Caco-2 (cell line): Measurements from ENCODE around the gene FJX1. TPM values are rescaled to one million over a fixed set of nuclear protein-coding genes. Genes with fewer than 3 reads are reported as not detected.

Experiments used
- BruUV-seq: library from RNA; stranded (reverse); fragments of 400-500 nt; replicated peaks from 2 replicates; lab custom pipeline; 2021; lab: Mats Ljungman, UMichigan
- CTCF ChIA-PET: fragments of 300-600 bp; sonication (Branson Sonifier 250); formaldehyde crosslinking; loops from one replicate; lab custom pipeline; 2022; ENCODE audit warnings: antibody characterized with exemption; lab: Charles Lee
- POLR2A ChIA-PET: fragments of 300-600 bp; sonication (Branson Sonifier 250); formaldehyde crosslinking; loops from one replicate; lab custom pipeline; 2022; ENCODE audit warnings: antibody characterized with exemption; lab: Charles Lee
- DNase-seq, 2 experiments: peaks; one replicate each; pipeline versions ENCODE4 v3.0.0 to v3.0.0-alpha.2; 2020 to 2022
- H3K27me3 ChIP-seq: replicated peaks from 2 replicates; pipeline ENCODE4 v1.6.0; 2011; ENCODE audit warnings: low read length; ENCODE audit not compliant: control insufficient read depth, insufficient read depth
- H3K36me3 ChIP-seq: 2 replicates; pipeline ENCODE4 v1.5.1; 2011; ENCODE audit warnings: low read length; ENCODE audit not compliant: control insufficient read depth, insufficient read depth
- H3K4me1 ChIP-seq: fragments of 250-450 bp; sonication (Bioruptor Pico); 2 replicates; pipeline ENCODE4 v1.5.1; 2020; ENCODE audit warnings: mild to moderate bottlenecking
- H3K4me3 ChIP-seq: 2 replicates; pipeline ENCODE4 v1.5.1; 2011; ENCODE audit warnings: low read depth, mild to moderate bottlenecking, control low read depth, low read length
- H3K9me3 ChIP-seq: fragments of 250-450 bp; sonication (Bioruptor Pico); 2 replicates; pipeline ENCODE4 v1.5.1; 2020; ENCODE audit warnings: mild to moderate bottlenecking, moderate library complexity
- H3K27ac Mint-ChIP-seq: one replicate; pipeline ENCODE4 v1.8.0; 2022; ENCODE audit warnings: mixed read lengths; ENCODE audit not compliant: unreplicated experiment
- H3K27me3 Mint-ChIP-seq: one replicate; pipeline ENCODE4 v1.8.0; 2022; ENCODE audit warnings: mixed read lengths; ENCODE audit not compliant: insufficient read depth, unreplicated experiment
- H3K36me3 Mint-ChIP-seq: one replicate; pipeline ENCODE4 v1.8.0; 2022; ENCODE audit warnings: mild to moderate bottlenecking, mixed read lengths; ENCODE audit not compliant: insufficient read depth, unreplicated experiment
- H3K4me1 Mint-ChIP-seq: one replicate; pipeline ENCODE4 v1.8.0; 2022; ENCODE audit warnings: low read depth, mixed read lengths; ENCODE audit not compliant: unreplicated experiment
- H3K4me3 Mint-ChIP-seq: one replicate; pipeline ENCODE4 v1.8.0; 2022; ENCODE audit warnings: mild to moderate bottlenecking, moderate library complexity, mixed read lengths; ENCODE audit not compliant: unreplicated experiment
- H3K9me3 Mint-ChIP-seq: one replicate; pipeline ENCODE4 v1.8.0; 2022; ENCODE audit warnings: mixed read lengths; ENCODE audit not compliant: unreplicated experiment
- intact Hi-C: fragments of 100-400 bp; cut with micrococcal nuclease; formaldehyde crosslinking; loops from one replicate; pipeline ENCODE4 v1.10.0; 2022; ENCODE audit not compliant: unreplicated experiment
- total RNA-seq: library from RNA; stranded (reverse); gene quantifications from 2 replicates; pipeline ENCODE4 v1.2.3, GENCODE V29; 2022
- TF ChIP-seq, protein P1 (sequence below), 2 experiments: fragments of 200-600 bp in 1 of 2; IDR thresholded peaks; 1 replicate in 1 of 2; 2 replicates in 1 of 2; pipeline versions ENCODE4 v1.5.1 to v1.8.0; 2011 to 2022; ENCODE audit warnings: antibody characterized with exemption in 1 of 2, control low read depth in 1 of 2, inconsistent platforms in 1 of 2, low read depth in 1 of 2, low read length in 1 of 2, mild to moderate bottlenecking in 1 of 2, moderate library complexity in 1 of 2; ENCODE audit not compliant: insufficient read depth in 1 of 2, severe bottlenecking in 1 of 2, unreplicated experiment in 1 of 2

The FJX1 gene
- total RNA-seq, 1 experiment from 2014 or later, result 14.4 TPM

GRCh38 chr11:35633827-35634423, 15.7 kb downstream of the FJX1 start:
- H3K27me3 Mint-ChIP-seq, result no peaks in the 10 kb centered on the region
- H3K36me3 Mint-ChIP-seq, result no peaks in the 10 kb centered on the region
- TF ChIP-seq, protein P1, sequence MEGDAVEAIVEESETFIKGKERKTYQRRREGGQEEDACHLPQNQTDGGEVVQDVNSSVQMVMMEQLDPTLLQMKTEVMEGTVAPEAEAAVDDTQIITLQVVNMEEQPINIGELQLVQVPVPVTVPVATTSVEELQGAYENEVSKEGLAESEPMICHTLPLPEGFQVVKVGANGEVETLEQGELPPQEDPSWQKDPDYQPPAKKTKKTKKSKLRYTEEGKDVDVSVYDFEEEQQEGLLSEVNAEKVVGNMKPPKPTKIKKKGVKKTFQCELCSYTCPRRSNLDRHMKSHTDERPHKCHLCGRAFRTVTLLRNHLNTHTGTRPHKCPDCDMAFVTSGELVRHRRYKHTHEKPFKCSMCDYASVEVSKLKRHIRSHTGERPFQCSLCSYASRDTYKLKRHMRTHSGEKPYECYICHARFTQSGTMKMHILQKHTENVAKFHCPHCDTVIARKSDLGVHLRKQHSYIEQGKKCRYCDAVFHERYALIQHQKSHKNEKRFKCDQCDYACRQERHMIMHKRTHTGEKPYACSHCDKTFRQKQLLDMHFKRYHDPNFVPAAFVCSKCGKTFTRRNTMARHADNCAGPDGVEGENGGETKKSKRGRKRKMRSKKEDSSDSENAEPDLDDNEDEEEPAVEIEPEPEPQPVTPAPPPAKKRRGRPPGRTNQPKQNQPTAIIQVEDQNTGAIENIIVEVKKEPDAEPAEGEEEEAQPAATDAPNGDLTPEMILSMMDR (IDR thresholded peaks at IDR 0.05; ENCODE audit: insufficient read depth in 1 of 2, low read depth in 1 of 2, low read length in 1 of 2, severe bottlenecking in 1 of 2, unreplicated experiment in 1 of 2), result no peak
- Histone ChIP-seq H3K36me3 (no peaks in the 10 kb centered on the region), H3K4me1 (peaks cover 19% of the 10 kb centered on the region), H3K27me3 (no peaks in the 10 kb centered on the region), H3K9me3 (no peaks in the 10 kb centered on the region), H3K4me3 (no peak overlapping the region)
- H3K4me1 Mint-ChIP-seq, result peaks cover 12% of the 10 kb centered on the region
- DNase-seq, result no peak
- POLR2A ChIA-PET, result no interaction called here
- CTCF ChIA-PET, result no interaction called here
- intact Hi-C loops, result no loop called here
- H3K9me3 Mint-ChIP-seq, result no peaks in the 10 kb centered on the region
- no peak overlapping the region for H3K27ac Mint-ChIP-seq
- no peak overlapping the region for H3K4me3 Mint-ChIP-seq
- no TSS peak for BruUV-seq

DNA sequence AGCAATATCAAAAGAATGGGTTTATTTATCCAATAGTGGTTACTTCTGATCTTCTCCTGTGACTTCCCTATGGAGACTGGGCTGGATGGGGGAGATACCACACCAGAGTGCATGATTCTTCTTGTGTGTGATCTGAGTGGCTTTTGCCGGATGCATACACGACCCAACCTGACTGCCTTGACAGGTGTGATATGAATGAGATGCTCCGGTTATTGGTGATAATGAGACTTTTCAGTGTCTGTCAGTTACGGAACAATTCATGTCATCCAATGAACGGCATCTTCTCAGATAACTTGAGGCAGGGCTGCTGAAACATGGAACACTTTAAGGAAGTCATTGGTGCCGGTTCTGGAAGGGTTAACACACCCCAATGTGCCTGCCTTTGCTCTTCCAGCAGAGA, 17.7 kb downstream of the FJX1 start:
- Mint-ChIP-seq H3K36me3 (no peaks in the 10 kb centered on the region), H3K4me1 (no peaks in the 10 kb centered on the region), H3K27ac (no peak overlapping the region), H3K4me3 (no peak overlapping the region), H3K27me3 (no peaks in the 10 kb centered on the region), H3K9me3 (no peaks in the 10 kb centered on the region)
- Histone ChIP-seq H3K4me3 (no peak overlapping the region), H3K4me1 (peaks cover 11% of the 10 kb centered on the region; the same call in 1 of the 2 replicates), H3K27me3 (no peaks in the 10 kb centered on the region), H3K9me3 (no peaks in the 10 kb centered on the region), H3K36me3 (no peaks in the 10 kb centered on the region)
- intact Hi-C loops, result no loop called here
- CTCF ChIA-PET, result no interaction called here
- no TSS peak for BruUV-seq
- TF ChIP-seq, protein P1 (IDR thresholded peaks at IDR 0.05; ENCODE audit: insufficient read depth in 1 of 2, low read depth in 1 of 2, low read length in 1 of 2, severe bottlenecking in 1 of 2, unreplicated experiment in 1 of 2), result no peak
- POLR2A ChIA-PET, result no interaction called here
- no peak for DNase-seq

DNA sequence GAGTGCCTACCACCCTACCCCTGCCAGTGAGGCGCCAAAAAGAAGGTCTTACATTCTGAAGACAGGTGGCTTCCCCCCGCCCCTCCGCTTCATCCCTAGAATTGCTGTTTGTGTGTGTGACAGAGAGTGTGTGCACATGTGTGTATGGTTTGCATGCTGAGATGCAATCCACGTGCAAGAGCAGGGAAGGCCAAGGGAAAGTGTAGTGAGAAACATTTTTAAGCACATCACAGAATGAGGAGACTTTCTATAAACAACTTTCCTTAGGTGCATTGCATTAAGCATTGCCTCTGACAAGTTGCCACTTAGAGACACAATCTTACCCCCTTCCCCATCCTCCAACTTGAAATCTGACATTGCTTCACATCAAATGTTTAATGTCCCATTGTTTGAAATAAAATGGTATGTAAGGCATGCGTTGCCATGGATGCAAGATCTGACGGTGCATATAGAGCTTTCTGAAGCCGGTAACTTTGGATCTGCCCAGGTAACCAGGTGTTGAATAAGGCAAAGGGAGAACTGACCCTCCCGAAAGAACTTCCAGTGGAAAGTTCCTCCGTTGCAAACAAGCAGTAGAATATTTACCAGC, 21.4 kb downstream of the FJX1 start:
- CTCF ChIA-PET, result interaction anchor here (0.6 kb wide), 1 partner anchor 388 kb away, joined by 6 read pairs; no protein-coding TSS in a partner anchor

More for the DNA sequence above, 21.4 kb downstream of the FJX1 start:
- Histone ChIP-seq H3K9me3 (no peaks in the 10 kb centered on the region), H3K4me1 (0 out of 2 replicates have a peak, but pooled peaks cover 7% of the 10 kb centered on the region), H3K27me3 (no peaks in the 10 kb centered on the region), H3K4me3 (no peak overlapping the region), H3K36me3 (no peaks in the 10 kb centered on the region)
- intact Hi-C loops, result no loop called here
- TF ChIP-seq, protein P1 (IDR thresholded peaks at IDR 0.05; ENCODE audit: insufficient read depth in 1 of 2, low read depth in 1 of 2, low read length in 1 of 2, severe bottlenecking in 1 of 2, unreplicated experiment in 1 of 2), result no peak
- no peaks in the 10 kb centered on the region for H3K36me3 Mint-ChIP-seq
- no TSS peak for BruUV-seq
- no peak overlapping the region for H3K4me3 Mint-ChIP-seq
- H3K27ac Mint-ChIP-seq, result no peak overlapping the region
- H3K4me1 Mint-ChIP-seq, result peaks cover 6% of the 10 kb centered on the region
- DNase-seq, result peak in 1 of 2 experiments; percentile 53
- POLR2A ChIA-PET, result no interaction called here
- H3K27me3 Mint-ChIP-seq, result no peaks in the 10 kb centered on the region
- no peaks in the 10 kb centered on the region for H3K9me3 Mint-ChIP-seq
